Activated CD4-positive, alpha-beta T cell treated with anti-CD3 and anti-CD28 coated beads for 1 hour (primary cell): ENCODE results near the gene CTSD.
"Not testable (repeated sequence)": the region's sequence is repeated elsewhere in the genome, so short reads cannot be mapped to it uniquely, and the experiment has no call there.

Experiments used
- DNase-seq: peaks from one replicate; pipeline ENCODE4 v3.0.0-alpha.2; 2020

Gene CTSD

GRCh38 chr11:1763796-1764661, at the start of gene CTSD:
TSS of gene CTSD (minus strand) at chr11:1763927. CDS start at chr11:1763859, 68 bp downstream.
- DNase-seq = peak; percentile 78

- DNase-seq = not testable (repeated sequence)
Measured at GRCh38 chr11:1813356-1813755, 49.6 kb upstream of the CTSD start.

GRCh38 chr11:1812801-1813200, 49.1 kb upstream of the CTSD start:
- no peak for DNase-seq

- no peak for DNase-seq
Measured at GRCh38 chr11:1812274-1812673, 48.5 kb upstream of the CTSD start.

GRCh38 chr11:1810761-1811160, 47.0 kb upstream of the CTSD start:
- no peak for DNase-seq

- no peak for DNase-seq
Measured at GRCh38 chr11:1807264-1807995, 43.7 kb upstream of the CTSD start.

GRCh38 chr11:1805525-1805924, 41.8 kb upstream of the CTSD start:
- no peak for DNase-seq

GRCh38 chr11:1803835-1804519, 40.2 kb upstream of the CTSD start:
- not testable (repeated sequence) for DNase-seq

- no peak for DNase-seq
Measured at GRCh38 chr11:1803246-1803645, 39.5 kb upstream of the CTSD start.

GRCh38 chr11:1797391-1798125, 33.8 kb upstream of the CTSD start:
- DNase-seq = no peak

GRCh38 chr11:1796413-1797011, 32.8 kb upstream of the CTSD start:
- no peak for DNase-seq

- DNase-seq = no peak
Measured at GRCh38 chr11:1793081-1793480, 29.4 kb upstream of the CTSD start.

- DNase-seq = no peak
Measured at GRCh38 chr11:1792461-1792860, 28.7 kb upstream of the CTSD start.

GRCh38 chr11:1791912-1792311, 28.2 kb upstream of the CTSD start:
- no peak for DNase-seq

- no peak for DNase-seq
Measured at GRCh38 chr11:1786466-1786865, 22.7 kb upstream of the CTSD start.

GRCh38 chr11:1785749-1786413, 22.2 kb upstream of the CTSD start:
- no peak for DNase-seq

- no peak for DNase-seq
Measured at GRCh38 chr11:1784761-1785650, 21.3 kb upstream of the CTSD start.

GRCh38 chr11:1783725-1784529, 20.2 kb upstream of the CTSD start:
- no peak for DNase-seq

GRCh38 chr11:1782831-1783724, 19.4 kb upstream of the CTSD start:
- no peak for DNase-seq
